Fibroblast of peridontal ligament (primary cell): ENCODE measurements around the gene TMEM200B.
"Not testable (repeated sequence)": the region's sequence is repeated elsewhere in the genome, so short reads cannot be mapped to it uniquely, and the experiment has no call there.

Source experiments
- DNase-seq: peaks from one replicate; pipeline ENCODE4 v3.0.0-alpha.2; 2010; ENCODE audit errors: extremely low read depth

The TMEM200B gene

DNA sequence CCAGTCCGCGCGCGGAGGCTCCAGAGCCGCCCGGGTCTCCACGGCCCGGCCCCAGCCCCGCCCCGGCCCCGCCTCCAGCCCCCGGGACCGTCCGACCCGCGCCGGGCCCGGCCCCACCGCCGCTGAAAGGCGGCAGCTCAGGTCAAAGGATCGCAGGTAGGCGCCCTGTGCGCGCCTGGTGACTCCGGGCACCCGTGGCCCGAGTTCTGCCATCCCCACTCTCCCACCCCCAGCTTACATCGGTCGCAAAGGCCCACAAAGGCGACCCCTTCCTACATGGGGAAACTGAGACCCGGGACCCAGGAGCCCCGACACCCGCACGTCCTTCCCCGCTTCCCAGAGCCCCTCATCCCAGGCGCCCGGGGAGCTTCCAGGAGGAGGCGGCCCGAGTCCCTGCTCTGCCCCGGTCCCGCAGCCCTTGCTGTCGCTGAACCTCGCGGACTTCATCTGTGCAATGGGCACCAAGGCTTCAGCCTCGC, at the start of gene TMEM200B:
TSS of gene TMEM200B (minus strand) at position 17 of the 479 bp plus-strand sequence. CDS start 2,075 bp downstream, outside the sequence.
- no peak for DNase-seq

DNA sequence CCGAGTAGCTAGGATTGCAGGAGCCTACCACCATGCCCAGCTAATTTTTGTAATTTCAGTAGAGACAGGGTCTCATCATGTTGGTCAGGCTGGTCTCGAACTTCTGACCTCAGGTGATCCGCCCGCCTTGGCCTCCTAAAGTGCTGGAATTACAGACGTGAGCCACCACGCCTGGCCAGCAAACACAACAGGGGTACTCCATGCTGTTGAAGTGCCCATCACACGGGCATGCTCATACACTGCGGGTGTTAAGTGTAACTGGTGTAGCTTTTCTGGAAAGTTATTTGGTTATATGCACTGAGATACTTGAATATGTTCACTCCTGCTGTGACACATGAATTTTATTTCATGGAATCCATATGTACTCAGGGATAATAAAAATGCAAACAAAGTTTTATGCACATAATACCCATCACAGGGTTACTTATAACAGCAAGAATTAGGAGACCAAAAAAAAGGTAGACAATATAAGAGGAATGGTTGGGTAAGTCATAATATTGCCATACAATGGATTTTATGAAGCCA, 48.8 kb upstream of the TMEM200B start:
- no peak for DNase-seq

DNA sequence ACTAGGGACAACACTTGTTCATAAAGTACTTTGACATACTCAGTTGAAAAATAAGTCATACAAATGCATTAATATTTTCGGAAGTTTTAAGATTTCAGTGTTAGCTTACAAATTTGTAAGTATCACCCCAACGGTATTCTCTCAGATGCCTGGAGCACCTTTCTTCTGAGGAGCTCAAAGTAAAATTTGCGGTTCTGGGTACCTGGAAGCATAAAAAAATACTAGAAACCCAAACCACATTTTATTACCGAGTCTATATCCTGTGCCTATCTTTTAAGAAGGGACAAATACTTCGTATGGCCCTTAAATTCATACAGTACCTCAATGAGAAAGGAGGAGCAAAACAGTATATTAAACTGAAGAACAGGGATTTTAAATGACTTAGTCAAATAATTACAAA, 47.8 kb upstream of the TMEM200B start:
- no peak for DNase-seq

DNA sequence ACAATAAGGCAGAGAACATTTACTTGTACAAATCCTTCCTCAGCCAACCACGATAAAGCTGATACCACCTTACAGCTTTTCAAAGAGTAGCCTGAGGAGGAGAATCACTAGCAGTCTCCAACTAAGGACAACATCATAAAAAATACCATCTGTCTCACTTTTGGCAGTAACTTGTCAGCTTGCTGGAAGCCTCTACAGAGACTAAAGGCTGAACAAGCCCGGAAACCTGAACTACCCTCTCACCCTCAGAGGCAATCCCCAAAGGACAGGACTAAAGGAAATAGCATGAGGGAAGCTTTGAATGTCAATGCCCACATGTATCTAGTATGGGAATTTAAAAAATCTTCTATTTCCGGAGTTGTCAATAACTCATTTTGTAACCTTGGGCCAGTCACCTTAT, 47.4 kb upstream of the TMEM200B start:
- DNase-seq, result peak; percentile 75

DNA sequence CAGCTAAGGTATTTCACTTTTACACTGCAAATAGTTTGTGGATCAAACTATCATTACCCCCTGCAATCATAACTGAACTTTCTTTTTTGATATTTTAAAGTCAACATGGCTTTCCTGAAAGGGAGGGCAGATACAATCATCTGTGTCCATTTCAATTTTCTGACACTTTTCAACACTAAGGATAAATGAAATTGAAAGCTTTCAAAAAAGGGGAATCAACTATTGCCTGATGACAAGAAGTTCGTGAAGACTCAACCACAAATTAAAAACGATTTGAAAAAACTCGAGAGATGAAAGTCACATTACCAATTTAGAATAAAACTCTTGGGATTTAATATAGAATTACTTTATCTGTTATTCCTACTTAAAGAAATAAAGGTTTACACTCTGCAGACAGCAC, 46.3 kb upstream of the TMEM200B start:
- no peak for DNase-seq

DNA sequence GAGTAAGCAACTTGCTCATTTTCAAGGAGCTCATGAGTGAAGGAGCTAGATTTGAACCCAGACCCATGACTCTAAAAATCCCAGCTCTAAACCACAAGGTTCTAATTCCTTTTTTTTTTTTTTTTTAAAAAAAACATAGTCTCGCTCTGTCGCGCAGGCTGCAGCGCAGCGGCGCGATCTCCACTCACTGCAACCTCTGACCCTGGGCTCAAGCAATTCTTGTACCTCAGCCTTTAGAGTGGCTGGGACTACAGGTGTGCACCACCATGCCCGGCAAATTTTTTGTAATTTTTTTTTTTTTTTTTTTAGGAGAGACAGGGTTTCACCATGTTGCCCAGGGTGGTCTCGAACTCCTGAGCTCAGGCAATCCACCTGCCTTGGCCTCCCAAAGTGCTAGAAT, 44.2 kb upstream of the TMEM200B start:
- no peak for DNase-seq

DNA sequence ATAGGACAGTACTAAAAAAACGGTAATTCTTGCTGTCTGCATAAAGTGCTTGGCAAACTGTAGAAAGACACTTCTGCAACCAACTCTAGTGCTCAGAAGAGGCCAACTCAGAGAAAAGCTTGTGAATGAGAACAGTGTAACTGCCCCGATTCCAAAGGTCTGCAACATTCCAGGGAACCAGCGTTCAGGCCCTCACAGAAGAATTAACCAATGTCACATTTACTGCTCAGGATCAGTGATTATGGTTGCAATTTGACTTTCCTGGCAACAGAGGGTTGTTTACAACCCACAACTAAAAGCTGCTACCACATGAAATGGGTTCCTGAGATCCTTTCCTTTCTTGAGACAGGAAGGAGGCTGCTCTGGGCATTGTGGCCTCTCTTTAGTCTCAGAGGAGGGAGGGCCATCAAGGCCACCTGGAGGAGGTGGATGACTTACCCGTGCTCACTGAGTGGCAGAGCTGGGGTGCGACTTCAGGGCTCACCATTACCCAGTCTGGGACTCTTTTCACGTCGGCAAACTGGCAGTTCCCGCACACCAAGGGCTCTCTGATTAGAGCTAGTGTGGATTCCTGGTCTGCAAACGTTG, 42.7 kb upstream of the TMEM200B start:
- DNase-seq, result peak; percentile 73

DNA sequence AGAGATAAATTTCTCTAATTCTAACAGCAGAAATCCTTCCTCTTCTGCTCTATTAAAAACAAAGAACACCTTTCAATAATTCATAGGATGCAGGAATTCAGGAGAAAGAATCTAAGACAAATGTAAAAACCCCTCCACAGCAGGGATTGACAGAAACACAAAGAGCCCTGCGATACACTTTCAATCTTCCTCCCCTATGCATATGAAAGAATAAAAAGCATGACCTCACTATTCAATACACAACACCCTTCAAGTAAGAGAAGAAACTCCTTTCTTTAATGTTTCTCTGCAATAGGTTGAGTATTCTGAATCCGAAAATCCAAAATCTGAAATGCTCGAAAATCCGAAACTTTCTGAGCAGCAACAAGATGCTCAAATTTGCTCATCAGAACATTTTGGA, 40.9 kb upstream of the TMEM200B start:
- DNase-seq, result no peak

DNA sequence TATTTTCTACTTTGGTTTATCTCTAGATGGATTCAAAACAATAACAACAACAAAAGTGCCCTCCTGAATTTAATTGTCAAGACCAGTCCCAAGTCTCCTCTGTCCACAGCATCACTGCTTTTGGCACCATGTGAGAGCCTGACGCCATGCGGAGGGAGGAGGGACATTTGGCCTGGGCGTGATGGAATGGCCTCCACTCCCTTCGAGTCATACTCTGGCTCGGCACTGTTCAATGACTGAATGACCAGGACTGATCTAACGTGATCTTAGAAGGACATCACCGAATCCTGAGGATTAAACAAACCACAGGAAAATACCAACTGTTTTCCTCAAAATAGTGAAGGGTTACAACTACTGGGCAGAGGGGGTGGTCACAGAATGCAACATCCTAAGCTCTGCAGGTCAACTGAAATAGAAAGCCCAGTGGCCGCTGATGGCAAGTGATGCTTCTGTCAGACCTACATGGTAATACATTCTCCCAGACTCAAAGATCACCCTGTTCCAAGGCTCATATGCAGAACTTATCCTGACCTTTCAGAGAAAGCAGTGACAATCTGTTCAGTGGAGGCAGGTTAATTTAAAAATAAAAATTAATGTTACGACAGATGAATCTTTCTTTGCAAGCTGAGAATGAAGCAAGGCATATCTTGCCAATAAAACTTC, 38.9 kb upstream of the TMEM200B start:
- no peak for DNase-seq

DNA sequence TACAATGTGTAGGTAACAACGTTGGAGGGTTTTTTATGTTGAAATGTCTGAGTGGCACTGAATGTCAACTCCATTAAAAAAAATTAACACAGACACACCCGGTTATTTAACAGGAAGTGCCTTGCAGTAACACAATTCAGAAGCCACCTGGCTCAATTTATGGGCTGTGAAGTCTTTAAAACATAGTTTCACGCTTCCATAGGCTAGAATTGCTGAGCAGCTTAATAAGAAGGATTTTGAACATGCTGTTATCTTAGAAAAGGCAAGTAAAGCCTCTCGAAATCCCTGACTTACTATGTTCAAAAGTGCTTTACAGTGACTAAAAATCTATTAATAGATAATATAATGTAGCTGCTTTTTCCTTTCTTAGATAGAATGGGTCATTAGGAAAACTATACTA, 38.3 kb upstream of the TMEM200B start:
- DNase-seq, result no peak

DNA sequence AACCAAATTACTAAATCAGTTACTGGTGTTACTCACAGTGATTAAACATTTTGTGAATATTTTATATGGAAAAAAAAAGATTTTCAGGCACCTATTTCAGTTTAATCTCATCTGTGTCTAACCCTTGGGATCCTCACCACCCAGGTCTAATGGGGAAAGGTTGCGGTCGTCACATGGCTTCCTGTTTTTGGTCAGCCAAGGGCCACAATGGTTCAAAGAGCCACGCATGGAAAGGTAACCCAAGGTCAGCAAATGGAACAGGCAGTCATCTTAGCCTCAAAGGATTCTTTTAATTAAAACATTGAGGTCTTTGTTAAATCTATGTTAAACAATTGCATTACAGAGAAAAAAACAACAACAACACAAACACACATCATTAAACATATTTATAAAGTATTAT, 36.1 kb upstream of the TMEM200B start:
- DNase-seq, result no peak

DNA sequence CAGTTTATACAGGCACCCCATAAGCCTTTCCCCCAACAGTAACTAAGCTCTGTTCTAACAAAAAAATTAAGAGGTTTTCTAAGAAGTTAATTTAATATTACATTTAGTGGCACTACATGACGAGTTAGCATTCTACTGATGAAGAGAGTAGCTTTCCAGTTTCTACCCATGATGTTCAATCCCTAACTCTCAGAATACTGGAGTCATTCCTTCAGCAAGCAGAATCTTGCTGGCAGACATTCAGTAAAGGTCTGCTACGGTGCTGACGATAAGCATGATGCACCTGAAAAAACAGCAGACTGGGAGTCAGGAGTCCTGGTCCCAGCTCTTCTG, 33.5 kb upstream of the TMEM200B start:
- no peak for DNase-seq

DNA sequence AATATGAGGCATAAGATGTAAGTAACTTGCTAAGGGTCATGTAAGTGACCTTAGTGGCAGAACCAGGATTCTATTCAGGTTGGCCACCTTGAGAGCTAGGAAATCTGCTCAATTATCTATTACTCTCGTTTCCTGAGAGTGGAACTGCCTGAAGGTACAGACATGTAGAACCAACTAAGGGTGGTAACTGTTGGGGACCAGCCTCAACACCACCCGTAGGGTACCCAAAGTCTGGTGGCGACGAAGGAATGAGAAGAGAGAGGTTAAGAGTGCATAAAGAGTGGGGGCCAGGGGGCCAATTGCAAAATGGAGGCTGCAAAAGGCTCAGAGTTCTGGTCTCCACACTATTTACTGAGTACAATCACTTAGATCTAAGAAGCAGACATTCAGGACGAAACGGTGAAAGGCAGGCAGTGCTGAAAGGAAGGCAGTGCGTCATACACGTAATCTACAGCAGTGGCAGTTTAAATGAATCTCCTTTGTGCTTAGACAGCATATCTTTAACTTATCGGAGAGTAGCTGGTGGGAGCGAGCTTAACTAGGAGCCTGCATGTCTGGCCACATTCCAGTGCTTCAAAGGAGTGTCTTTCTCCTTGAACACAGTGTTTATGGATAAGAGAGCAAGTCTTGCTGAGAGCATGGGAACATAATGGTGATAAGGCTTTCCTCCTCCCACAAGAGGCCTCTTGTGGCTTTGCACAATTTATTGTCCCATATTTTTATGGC, 33.0 kb upstream of the TMEM200B start:
- DNase-seq, result peak; percentile 49

DNA sequence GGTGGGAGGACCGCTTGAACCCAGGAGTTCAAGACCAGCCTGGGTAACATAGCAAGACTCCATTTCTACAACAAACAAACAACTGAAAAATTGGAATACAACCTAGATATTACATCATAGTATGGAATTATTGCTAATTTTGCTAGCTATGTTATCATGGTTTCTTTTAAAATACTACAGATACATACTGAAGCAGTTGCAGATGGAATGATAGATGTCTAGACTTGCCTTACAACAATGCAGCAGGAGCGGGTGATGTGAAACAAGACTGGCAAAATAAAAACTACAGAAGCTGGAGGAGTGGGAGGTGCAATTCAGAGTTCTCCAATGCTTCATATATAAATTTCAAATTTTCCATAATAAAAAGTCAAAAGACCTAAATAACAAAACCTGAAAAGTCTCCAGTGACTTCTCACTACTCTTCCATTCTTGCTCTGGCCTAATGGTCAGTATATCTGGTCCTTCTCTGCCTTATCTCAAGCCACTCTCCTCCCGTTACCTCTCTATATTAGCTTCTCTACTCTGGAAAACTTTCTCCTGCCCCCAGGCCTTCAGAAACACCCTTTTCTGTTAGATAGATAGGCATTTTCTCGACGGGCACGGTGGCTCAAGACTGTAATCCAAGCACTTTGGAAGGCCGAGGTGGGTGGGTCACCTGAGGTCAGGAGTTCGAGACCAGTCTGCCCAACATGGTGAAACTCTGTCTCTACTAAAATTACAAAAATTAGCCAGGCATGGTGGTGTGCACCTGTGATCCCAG, 28.5 kb upstream of the TMEM200B start:
- DNase-seq, result no peak

DNA sequence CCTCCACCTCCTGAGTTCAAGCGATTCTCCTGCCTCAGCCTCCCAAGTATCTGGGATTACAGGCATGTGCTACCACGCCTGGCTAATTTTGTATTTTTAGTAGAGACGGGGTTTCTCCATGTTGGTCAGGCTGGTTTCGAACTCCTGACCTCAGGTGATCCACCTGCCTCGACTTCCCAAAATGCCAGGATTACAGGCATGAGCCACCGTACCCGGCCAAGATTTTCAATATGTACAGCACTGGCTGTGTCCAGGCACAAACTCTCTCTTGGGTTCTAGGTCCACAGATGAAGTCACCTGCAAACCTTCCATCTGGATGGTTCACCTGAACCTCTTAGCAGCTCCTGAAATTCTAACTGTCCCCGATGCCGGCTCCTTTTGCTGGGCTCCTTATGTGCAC, 26.6 kb upstream of the TMEM200B start:
- DNase-seq, result not testable (repeated sequence)

DNA sequence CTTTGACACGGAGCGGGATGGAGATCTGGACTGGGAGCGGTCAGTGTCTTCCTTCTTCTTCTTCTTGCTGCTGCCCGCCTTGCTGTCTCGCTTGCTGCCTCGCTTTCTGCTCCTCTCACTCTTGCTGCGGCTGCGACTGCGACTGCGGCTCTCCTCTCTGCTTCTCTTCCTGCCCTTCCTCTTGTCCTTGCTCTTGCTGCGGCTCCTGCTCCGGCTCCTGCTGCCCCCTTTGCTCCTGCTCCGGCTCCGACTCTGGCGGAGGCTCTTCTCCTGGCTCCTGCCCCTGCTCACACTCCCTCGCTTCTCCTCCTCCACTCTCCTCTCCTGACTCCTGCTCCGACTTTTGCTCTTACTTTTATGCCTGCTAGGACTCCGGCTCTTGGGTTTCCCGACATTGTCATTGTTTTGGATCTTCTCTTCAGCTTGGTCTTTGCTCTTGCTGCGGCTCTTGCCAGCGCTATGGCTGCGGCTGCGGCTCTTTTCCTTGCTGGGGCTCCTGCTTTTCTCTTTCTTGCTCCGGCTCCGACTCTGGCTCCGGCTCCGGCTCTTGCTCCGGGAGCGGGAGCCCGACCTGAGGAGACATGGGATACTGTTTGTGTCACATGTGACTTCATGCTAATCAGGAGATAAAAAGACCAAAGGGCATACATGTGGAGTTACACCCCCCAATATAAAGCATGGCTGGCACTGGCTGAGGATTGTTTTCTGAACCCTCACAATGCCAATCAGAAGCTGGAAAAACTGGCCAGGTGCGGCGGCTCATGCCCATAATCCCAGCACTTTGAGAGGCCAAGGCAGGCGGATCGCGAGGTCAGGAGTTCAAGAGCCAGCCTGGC, 25.2 kb upstream of the TMEM200B start:
- DNase-seq, result no peak

DNA sequence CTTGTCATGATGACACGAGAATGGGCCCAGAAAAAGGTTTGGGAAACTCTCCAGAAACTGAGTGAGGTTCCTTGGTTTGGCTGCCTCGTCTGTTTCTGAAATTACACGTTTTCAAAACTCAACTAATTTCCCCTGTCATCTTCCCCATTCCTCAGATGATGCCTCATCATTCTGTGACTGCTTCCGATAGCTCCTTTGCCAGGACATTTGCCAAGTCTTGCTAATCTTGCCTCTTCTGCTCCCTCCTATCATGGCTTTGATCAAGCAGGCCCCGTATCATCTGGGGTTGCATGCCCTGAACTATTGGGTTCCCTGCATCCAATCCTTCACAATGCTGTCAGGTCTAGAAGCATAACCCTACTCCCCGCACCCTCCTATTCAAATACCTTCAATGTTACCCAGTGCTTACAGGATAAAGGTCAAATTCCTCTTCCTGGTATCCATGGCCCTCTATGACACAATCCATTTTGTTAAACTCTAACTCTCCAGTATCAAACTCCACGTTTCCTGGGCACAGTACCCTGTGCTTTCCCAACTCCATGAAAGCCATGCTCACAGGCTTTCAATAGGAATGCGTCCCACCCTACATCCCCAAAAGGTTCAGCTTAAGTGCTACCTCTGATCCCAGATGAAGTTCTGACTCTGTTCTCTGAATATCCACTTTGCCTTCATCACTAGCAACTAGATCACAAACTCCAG, 22.2 kb upstream of the TMEM200B start:
- DNase-seq, result peak; percentile 93

DNA sequence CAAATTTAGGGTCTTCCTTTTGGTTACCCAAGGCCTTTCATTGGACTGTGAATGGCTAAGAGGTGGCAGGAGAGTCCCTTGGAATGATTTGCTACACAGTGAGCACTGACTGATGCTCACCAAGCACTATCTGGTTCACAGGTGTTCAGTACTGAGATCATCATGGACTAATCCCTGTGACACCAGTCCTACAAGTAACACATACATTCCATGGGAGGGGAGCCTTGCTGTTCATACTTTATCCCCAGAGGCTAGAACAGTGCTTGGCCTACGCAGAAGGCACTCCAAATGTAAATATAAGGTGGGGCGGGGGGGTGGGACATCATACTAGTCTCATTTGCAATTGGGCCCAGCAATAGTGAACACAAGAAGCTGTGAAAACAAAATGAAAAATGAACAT, 20.5 kb upstream of the TMEM200B start:
- no peak for DNase-seq

DNA sequence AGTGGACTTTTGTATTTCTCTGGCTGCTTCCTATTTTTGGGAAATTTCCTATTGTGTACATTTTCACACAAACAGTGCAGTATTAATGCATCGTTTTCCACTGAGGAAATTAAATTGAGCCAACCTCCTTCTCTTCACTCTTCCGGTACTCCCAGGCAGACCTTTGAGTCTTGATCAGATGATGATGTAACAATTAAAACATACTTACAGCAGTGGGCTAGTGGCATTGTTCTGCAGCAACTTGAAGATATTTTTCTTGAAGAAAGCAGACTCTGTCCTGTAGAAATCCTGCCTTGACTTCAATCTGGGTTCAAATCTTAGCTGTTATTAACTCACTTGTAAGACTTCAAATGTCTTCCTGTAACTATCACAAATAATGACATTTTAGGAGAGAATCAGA, 19.0 kb upstream of the TMEM200B start:
- no peak for DNase-seq

DNA sequence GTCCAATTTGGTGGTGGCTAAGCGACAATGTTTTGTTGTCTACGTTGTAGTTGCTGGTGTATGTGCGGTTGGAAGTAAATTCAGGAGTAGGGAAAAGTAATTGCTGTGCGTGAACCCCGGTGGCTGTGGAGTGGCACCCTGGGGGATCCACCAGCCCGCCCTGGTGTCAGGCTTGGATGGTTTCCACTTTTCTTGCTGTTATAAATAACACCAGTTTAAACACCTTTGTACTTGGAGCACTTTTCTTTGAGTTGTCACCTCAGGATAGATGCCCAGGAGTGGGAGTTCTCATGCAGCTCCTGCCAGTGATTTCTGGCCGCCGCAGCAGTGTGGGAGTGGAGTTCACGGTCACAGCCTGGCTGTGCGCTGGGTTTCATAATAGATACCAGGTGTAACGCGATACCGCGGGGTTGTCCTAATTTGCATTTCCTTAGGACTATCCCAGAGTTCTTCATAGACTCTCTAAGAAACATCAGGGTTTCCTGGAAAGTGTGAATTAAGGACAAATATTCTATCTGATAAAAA, 12.8 kb upstream of the TMEM200B start:
- peak; percentile 62 for DNase-seq

DNA sequence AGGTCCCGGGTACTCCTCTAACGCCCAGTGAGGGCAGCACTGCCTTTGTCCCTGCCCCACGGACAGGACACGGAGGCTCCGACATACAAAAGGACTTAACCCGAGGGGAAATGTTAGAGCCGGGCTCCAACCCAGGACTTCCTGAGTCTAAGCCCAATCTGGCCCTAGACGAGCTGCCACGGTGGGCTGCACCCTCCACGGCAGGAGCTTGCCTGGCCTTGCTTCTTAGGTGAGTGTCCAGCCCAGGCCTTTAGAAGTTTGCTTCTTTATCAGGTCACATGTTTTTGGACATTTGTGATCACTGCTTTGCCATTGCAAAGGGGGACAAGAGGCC, 11.0 kb upstream of the TMEM200B start:
- no peak for DNase-seq
